Caco-2 (cell line): ENCODE results near the gene NFIC. TPM values are rescaled to one million over a fixed set of nuclear protein-coding genes. Genes with fewer than 3 reads are reported as not detected.

Experiments used
- BruUV-seq: library from RNA; stranded (reverse); fragments of 400-500 nt; replicated peaks from 2 replicates; lab custom pipeline; 2021; lab: Mats Ljungman, UMichigan
- CTCF ChIA-PET: fragments of 300-600 bp; sonication (Branson Sonifier 250); formaldehyde crosslinking; loops from one replicate; lab custom pipeline; 2022; ENCODE audit warnings: antibody characterized with exemption; lab: Charles Lee
- POLR2A ChIA-PET: fragments of 300-600 bp; sonication (Branson Sonifier 250); formaldehyde crosslinking; loops from one replicate; lab custom pipeline; 2022; ENCODE audit warnings: antibody characterized with exemption; lab: Charles Lee
- DNase-seq, 2 experiments: peaks; one replicate each; pipeline versions ENCODE4 v3.0.0 to v3.0.0-alpha.2; 2020 to 2022
- H3K27me3 ChIP-seq: replicated peaks from 2 replicates; pipeline ENCODE4 v1.6.0; 2011; ENCODE audit warnings: low read length; ENCODE audit not compliant: control insufficient read depth, insufficient read depth
- H3K36me3 ChIP-seq: 2 replicates; pipeline ENCODE4 v1.5.1; 2011; ENCODE audit warnings: low read length; ENCODE audit not compliant: control insufficient read depth, insufficient read depth
- H3K4me1 ChIP-seq: fragments of 250-450 bp; sonication (Bioruptor Pico); 2 replicates; pipeline ENCODE4 v1.5.1; 2020; ENCODE audit warnings: mild to moderate bottlenecking
- H3K4me3 ChIP-seq: 2 replicates; pipeline ENCODE4 v1.5.1; 2011; ENCODE audit warnings: low read depth, mild to moderate bottlenecking, control low read depth, low read length
- H3K9me3 ChIP-seq: fragments of 250-450 bp; sonication (Bioruptor Pico); 2 replicates; pipeline ENCODE4 v1.5.1; 2020; ENCODE audit warnings: mild to moderate bottlenecking, moderate library complexity
- H3K27ac Mint-ChIP-seq: one replicate; pipeline ENCODE4 v1.8.0; 2022; ENCODE audit warnings: mixed read lengths; ENCODE audit not compliant: unreplicated experiment
- H3K27me3 Mint-ChIP-seq: one replicate; pipeline ENCODE4 v1.8.0; 2022; ENCODE audit warnings: mixed read lengths; ENCODE audit not compliant: insufficient read depth, unreplicated experiment
- H3K36me3 Mint-ChIP-seq: one replicate; pipeline ENCODE4 v1.8.0; 2022; ENCODE audit warnings: mild to moderate bottlenecking, mixed read lengths; ENCODE audit not compliant: insufficient read depth, unreplicated experiment
- H3K4me1 Mint-ChIP-seq: one replicate; pipeline ENCODE4 v1.8.0; 2022; ENCODE audit warnings: low read depth, mixed read lengths; ENCODE audit not compliant: unreplicated experiment
- H3K4me3 Mint-ChIP-seq: one replicate; pipeline ENCODE4 v1.8.0; 2022; ENCODE audit warnings: mild to moderate bottlenecking, moderate library complexity, mixed read lengths; ENCODE audit not compliant: unreplicated experiment
- H3K9me3 Mint-ChIP-seq: one replicate; pipeline ENCODE4 v1.8.0; 2022; ENCODE audit warnings: mixed read lengths; ENCODE audit not compliant: unreplicated experiment
- intact Hi-C: fragments of 100-400 bp; cut with micrococcal nuclease; formaldehyde crosslinking; loops from one replicate; pipeline ENCODE4 v1.10.0; 2022; ENCODE audit not compliant: unreplicated experiment
- total RNA-seq: library from RNA; stranded (reverse); gene quantifications from 2 replicates; pipeline ENCODE4 v1.2.3, GENCODE V29; 2022
- TF ChIP-seq, protein P1 (sequence below), 2 experiments: fragments of 200-600 bp in 1 of 2; IDR thresholded peaks; 1 replicate in 1 of 2; 2 replicates in 1 of 2; pipeline versions ENCODE4 v1.5.1 to v1.8.0; 2011 to 2022; ENCODE audit warnings: antibody characterized with exemption in 1 of 2, control low read depth in 1 of 2, inconsistent platforms in 1 of 2, low read depth in 1 of 2, low read length in 1 of 2, mild to moderate bottlenecking in 1 of 2, moderate library complexity in 1 of 2; ENCODE audit not compliant: insufficient read depth in 1 of 2, severe bottlenecking in 1 of 2, unreplicated experiment in 1 of 2

Gene NFIC
- total RNA-seq, 1 experiment from 2014 or later, result 5.1 TPM

DNA sequence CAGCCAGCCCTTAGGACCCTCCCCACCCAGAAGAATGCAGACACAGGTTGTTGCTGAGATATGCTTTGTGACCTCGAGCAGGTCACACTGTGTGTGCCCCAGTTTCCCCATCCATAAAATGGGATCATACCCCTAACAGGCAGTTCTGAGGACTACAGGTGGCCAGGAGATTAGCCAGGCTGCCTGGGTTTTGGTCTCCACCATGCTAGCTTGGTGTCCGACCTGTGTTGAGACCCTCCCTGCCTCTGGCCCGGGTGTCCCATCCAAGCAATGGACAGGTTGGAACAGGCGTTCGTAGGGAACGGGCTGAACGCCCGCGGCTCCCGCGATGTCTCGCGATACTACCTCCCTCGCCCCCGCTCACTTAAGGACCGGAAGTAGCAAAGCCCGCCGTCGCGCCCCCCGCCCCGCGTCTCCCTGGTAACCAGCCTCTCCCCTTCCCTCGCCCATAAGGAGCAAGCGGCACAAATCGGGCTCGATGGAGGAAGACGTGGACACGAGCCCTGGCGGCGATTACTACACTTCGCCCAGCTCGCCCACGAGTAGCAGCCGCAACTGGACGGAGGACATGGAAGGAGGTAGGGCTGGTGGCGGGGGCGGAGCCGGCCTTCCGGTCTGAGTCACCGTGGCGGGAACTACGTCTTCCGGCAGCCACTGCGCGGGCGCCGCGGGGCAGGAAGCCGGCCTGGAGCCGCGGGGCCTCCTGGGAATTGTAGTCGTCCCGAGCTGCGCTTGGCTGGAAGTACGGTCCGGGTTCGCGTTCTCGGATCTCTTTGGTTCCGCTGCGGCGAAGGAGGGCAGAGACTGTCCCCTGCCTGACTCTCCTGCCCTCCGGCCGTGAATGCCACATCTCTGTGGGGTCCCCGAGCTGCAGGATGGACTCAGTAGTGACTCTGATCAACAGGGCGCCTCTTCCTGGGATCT lies 68.5 kb downstream of the NFIC start:
- H3K4me3 ChIP-seq, result peak overlapping the region; percentile 91
- intact Hi-C loops, result no loop called here
- ChIA-PET CTCF (interaction anchor here (1.3 kb wide), 1 partner anchor 50 kb away, joined by 5 read pairs; no protein-coding TSS in a partner anchor), POLR2A (interaction anchor here (0.5 to 1.0 kb wide), 2 partner anchors 96 to 100 kb away, joined by 3 read pairs; no protein-coding TSS in a partner anchor)
- no peaks in the 10 kb centered on the region for H3K9me3 ChIP-seq
- no peaks in the 10 kb centered on the region for H3K36me3 ChIP-seq
- DNase-seq, result peak; percentile 94 to 96
- Mint-ChIP-seq H3K36me3 (no peaks in the 10 kb centered on the region), H3K4me1 (no peaks in the 10 kb centered on the region), H3K27ac (peak overlapping the region; percentile 96), H3K4me3 (peak overlapping the region; percentile 80), H3K27me3 (no peaks in the 10 kb centered on the region), H3K9me3 (no peaks in the 10 kb centered on the region)
- H3K27me3 ChIP-seq, result no peaks in the 10 kb centered on the region
- TF ChIP-seq, protein P1, sequence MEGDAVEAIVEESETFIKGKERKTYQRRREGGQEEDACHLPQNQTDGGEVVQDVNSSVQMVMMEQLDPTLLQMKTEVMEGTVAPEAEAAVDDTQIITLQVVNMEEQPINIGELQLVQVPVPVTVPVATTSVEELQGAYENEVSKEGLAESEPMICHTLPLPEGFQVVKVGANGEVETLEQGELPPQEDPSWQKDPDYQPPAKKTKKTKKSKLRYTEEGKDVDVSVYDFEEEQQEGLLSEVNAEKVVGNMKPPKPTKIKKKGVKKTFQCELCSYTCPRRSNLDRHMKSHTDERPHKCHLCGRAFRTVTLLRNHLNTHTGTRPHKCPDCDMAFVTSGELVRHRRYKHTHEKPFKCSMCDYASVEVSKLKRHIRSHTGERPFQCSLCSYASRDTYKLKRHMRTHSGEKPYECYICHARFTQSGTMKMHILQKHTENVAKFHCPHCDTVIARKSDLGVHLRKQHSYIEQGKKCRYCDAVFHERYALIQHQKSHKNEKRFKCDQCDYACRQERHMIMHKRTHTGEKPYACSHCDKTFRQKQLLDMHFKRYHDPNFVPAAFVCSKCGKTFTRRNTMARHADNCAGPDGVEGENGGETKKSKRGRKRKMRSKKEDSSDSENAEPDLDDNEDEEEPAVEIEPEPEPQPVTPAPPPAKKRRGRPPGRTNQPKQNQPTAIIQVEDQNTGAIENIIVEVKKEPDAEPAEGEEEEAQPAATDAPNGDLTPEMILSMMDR (IDR thresholded peaks at IDR 0.05; ENCODE audit: insufficient read depth in 1 of 2, low read depth in 1 of 2, low read length in 1 of 2, severe bottlenecking in 1 of 2, unreplicated experiment in 1 of 2), result no peak
- BruUV-seq, result no TSS peak
- H3K4me1 ChIP-seq, result no peaks in the 10 kb centered on the region

DNA sequence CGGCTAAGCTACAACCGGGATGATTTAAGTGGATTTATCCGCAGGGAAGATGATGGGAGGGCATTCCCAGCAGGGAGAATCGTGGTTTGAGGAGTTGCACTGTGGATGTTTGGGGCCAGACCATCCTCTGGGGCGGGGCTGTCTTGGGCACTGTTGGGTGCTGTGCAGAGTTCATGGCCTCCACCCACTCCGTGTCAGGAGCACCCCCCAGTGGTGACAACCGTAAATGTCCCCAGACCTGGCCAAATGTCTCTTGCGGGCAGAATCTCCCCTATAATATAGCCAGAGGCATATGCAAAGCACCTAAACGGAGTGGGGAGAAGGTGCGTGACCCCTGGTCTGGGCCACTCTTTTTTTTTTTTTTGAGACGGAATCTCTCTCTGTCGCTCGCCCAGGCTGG lies 73.7 kb downstream of the NFIC start:
- intact Hi-C loops, result no loop called here
- H3K4me1 ChIP-seq, result no peaks in the 10 kb centered on the region
- no TSS peak for BruUV-seq
- no peak overlapping the region for H3K27ac Mint-ChIP-seq
- H3K9me3 ChIP-seq, result no peaks in the 10 kb centered on the region
- H3K27me3 ChIP-seq, result no peaks in the 10 kb centered on the region
- peaks cover 7% of the 10 kb centered on the region for H3K4me1 Mint-ChIP-seq
- TF ChIP-seq, protein P1 (IDR thresholded peaks at IDR 0.05; ENCODE audit: insufficient read depth in 1 of 2, low read depth in 1 of 2, low read length in 1 of 2, severe bottlenecking in 1 of 2, unreplicated experiment in 1 of 2), result peak in 1 of 2 experiments; percentile 23
- H3K36me3 Mint-ChIP-seq, result no peaks in the 10 kb centered on the region
- ChIA-PET POLR2A (interaction anchor here (0.6 kb wide), 1 partner anchor 800 kb away, joined by 6 read pairs; no protein-coding TSS in a partner anchor), CTCF (interaction anchor here (0.6 to 0.7 kb wide), 3 partner anchors 45 to 301 kb away, joined by 3 read pairs; no protein-coding TSS in a partner anchor)
- H3K4me3 ChIP-seq, result no peak overlapping the region
- DNase-seq, result peak in 1 of 2 experiments; percentile 57
- H3K4me3 Mint-ChIP-seq, result no peak overlapping the region
- H3K9me3 Mint-ChIP-seq, result no peaks in the 10 kb centered on the region
- no peaks in the 10 kb centered on the region for H3K36me3 ChIP-seq
- no peaks in the 10 kb centered on the region for H3K27me3 Mint-ChIP-seq

DNA sequence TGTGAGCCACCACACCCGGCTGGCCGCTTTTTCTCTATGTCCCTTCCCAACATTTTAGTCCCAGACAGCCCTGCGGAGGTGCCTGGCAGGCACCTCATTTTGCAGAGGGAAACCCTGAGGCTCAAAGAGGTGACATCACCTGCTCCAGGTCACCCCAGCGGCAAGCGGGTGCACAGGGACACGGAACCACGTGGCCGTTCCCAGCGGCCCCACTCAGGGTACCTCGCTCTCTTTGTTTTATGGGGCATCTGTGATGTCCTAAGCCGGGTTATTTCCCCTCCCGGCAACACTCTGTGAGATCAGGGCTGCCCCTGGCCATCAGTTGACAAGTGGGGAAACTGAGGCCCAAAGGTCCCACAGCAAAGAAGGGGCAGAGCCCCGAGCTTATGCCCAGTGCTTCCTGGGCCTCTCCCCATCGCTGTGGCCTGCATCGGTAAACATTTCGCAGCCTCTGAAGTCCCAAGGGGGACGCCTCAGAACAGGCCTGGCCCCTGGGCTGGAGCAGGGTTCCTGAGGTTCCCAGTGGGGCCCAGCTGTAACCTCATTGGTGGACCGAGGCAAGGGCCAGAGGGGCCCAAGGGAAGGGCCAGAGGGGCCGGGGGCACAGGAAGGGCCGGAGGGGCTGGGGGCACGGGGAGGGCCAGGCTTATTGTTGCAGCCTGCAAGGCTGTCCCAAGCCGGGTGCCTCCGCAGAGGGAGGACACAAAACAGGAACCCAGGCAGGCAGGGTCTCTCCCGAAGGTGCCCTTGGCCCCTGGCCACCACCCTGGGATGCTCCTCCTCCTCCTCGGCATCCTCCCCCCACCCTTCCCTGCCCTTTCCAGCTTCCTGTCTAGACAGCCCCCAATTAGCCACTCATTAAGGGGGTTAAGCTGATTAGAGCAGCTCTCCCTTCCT lies 75.0 kb downstream of the NFIC start:
- Histone ChIP-seq H3K9me3 (no peaks in the 10 kb centered on the region), H3K27me3 (no peaks in the 10 kb centered on the region), H3K36me3 (no peaks in the 10 kb centered on the region), H3K4me1 (no peaks in the 10 kb centered on the region), H3K4me3 (no peak overlapping the region)
- BruUV-seq, result no TSS peak
- H3K36me3 Mint-ChIP-seq, result no peaks in the 10 kb centered on the region
- no peaks in the 10 kb centered on the region for H3K27me3 Mint-ChIP-seq
- H3K4me1 Mint-ChIP-seq, result peaks cover 7% of the 10 kb centered on the region
- no peak for DNase-seq
- no peak overlapping the region for H3K27ac Mint-ChIP-seq
- TF ChIP-seq, protein P1 (IDR thresholded peaks at IDR 0.05; ENCODE audit: insufficient read depth in 1 of 2, low read depth in 1 of 2, low read length in 1 of 2, severe bottlenecking in 1 of 2, unreplicated experiment in 1 of 2), result no peak
- ChIA-PET CTCF (interaction anchor here (0.6 kb wide), 1 partner anchor 9 kb away, joined by 3 read pairs; no protein-coding TSS in a partner anchor), POLR2A (no interaction called here)
- intact Hi-C loops, result no loop called here
- no peak overlapping the region for H3K4me3 Mint-ChIP-seq
- H3K9me3 Mint-ChIP-seq, result no peaks in the 10 kb centered on the region
